Stimulated activated CD4-positive, alpha-beta T cell treated with anti-CD3 and anti-CD28 coated beads, Interleukin-4, amount 100 ng/mL, for 1 hour (primary cell): ENCODE data around the gene FGD6.
"Not testable (repeated sequence)": the region's sequence is repeated elsewhere in the genome, so short reads cannot be mapped to it uniquely, and the experiment has no call there.

Experiments used
- DNase-seq: peaks from one replicate; pipeline ENCODE4 v3.0.0-alpha.2; 2020

FGD6 gene

GRCh38 chr12:95118138-95118787 lies 99.0 kb downstream of the FGD6 start:
- DNase-seq = no peak

DNA sequence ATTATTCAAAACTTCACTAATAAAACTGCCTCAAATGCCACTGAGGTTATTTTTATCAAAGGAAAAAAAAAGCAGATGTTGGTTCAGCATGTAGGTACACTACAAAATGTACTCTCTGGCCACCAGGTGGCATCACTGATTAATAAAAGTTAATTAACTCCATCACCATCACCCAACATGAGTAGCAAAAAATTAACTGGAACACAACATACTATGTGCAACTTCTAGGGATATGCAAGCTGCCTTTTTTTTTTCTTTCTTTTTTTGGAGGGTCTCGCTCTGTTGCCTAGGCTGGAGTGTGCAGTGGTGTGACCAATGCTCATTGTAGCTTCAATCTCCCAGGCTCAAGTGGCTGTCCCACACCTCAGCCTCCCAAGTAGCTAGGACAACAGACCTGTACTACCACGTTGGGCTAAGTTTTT lies 100.1 kb downstream of the FGD6 start:
- DNase-seq = peak; percentile 49

GRCh38 chr12:95116773-95117172 lies 100.5 kb downstream of the FGD6 start:
- no peak for DNase-seq

DNA sequence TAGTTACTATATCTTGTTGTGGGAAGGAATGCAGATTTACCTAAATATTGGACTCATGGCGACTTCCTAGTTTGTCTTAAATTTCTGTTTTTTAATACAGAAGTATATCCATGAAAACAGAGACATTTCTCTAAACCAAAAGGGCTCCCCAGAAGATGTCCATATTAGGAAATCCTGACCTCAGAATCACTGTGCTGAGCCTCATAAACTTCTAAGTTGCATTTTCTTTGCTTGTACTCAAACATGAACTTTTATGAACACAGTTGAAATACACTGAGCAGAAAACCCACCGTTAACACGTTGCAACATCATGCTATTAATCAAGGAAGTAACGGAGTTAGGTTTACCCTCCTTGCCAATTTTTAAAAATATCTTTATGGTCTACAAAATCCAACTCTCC lies 100.9 kb downstream of the FGD6 start:
- DNase-seq = no peak

- DNase-seq = no peak
Measured at GRCh38 chr12:95115641-95116040, 101.6 kb downstream of the FGD6 start.

- DNase-seq = no peak
Measured at GRCh38 chr12:95114766-95115405, 102.4 kb downstream of the FGD6 start.

GRCh38 chr12:95107362-95107761 lies 109.9 kb downstream of the FGD6 start:
- no peak for DNase-seq

GRCh38 chr12:95105540-95105939 lies 111.7 kb downstream of the FGD6 start:
- DNase-seq = no peak

DNA sequence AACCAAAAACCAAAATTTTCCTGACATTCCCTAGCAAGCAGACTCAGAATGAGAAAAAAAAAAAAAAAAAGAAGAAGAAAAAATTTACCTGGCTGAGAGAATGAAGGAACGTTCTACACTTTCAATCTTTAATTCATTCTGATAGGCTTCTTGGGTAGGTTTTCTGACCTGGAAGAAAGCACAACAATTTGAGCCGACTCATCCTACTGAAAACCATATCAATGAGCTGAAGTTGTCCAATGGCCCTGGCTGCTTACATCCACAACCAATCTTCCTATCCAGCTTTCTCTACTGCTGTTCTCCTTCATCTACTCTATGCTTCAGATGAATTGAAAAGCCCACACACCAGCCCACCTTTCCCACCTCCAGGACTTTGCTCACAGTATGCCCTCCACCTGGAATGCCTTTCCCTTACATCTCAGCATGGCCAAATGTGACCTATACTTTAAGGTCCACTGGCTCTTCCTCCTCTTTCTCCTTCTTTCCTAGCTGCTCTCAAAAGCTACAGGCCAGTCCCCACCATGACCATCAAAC lies 112.3 kb downstream of the FGD6 start:
- DNase-seq = no peak

DNA sequence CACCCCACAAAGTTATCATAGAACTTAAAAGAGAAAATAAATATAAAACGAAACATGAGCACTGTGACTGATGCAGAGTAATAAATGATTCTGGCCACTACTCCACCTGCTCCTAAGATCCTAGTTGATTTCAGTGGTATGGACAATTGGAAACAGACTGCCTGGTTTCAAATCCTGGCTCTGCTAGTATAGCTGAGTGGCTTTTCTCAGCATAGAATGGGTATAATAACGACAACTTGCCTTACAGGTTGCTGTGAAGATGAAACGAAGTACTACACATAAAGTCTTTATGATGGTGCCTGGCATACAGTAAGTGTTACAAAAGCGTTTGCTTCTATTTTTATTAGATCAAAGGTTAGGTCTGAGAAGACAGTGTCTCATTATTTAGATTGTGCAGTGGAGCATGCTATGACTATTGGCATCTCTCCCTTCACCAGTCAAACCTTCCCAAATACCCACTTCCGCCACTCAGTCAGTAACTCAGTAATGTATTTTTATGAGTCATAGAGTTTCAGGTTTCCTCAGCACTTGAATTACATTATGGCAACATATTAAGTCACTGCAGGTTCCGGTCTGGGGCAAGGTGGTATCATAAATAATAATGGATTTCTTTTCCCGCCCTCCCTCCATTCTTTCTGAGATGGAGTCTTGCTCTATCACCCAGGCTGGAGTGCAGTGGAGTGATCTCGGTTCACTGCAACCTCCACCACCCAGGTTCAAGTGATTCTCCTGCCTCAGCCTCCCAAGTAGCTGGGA lies 114.2 kb downstream of the FGD6 start:
- DNase-seq = peak; percentile 3

DNA sequence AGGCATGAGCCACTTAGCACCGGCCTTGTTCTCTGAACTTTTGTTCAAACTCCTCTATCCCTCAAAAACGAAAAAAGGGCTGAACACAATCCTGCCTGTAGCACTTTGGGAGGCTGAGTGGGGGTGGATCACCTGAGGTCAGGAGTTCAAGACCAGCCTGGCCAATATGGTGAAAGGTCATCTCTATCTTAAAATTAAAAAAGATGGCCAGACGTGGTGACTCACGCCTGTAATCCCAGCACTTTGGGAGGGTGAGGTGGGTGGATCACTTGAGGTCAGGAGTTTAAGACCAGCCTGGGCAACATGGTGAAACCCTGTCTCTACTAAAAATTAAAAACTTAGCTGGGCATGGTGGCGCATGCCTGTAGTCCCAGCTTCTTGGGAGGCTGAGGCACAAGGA lies 115.3 kb downstream of the FGD6 start:
- DNase-seq = not testable (repeated sequence)

- no peak for DNase-seq
Measured at GRCh38 chr12:95100264-95101190, 116.7 kb downstream of the FGD6 start.

GRCh38 chr12:95099270-95099790 lies 117.9 kb downstream of the FGD6 start:
- DNase-seq = no peak

DNA sequence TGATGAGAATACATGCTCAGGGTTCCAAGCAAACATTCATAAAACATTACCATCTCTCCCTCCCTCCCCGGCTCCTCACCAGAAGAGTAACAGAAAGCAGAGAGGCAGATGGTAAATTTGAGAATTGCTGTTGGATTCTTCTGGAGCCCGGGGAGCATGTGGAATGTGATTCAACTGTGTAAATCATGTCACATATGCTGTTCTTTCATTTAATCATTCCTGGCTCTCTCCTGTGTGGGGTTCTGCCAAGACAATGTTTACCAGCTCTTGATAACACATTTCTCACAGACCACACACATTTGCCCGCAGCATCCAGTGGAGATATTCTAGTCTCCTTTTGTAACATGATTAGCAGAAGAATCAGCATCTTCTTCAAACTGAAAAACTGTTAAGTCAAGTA lies 120.4 kb downstream of the FGD6 start:
- no peak for DNase-seq

- no peak for DNase-seq
Measured at GRCh38 chr12:95096378-95096777, 120.9 kb downstream of the FGD6 start.

GRCh38 chr12:95095866-95096265 lies 121.4 kb downstream of the FGD6 start:
- not testable (repeated sequence) for DNase-seq

DNA sequence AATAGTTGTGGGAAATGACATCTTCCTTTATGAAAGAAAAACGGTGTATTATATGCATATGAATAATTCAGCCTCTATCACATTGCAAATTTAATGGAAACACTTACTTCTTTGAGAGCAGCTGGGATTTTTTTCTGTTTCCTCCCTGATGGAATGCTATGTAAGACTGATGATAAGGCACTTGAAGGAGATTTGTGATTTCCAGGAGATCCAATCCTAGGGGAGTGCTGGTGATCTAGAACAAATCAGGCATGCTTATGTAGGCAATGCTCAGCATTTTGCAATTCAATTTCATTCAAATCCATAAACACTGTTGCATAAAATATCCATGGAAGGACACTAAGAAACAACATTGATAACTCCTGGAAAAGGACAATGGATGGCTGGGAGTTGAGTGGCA lies 127.8 kb downstream of the FGD6 start:
- no peak for DNase-seq

- no peak for DNase-seq
Measured at GRCh38 chr12:95088379-95088778, 128.9 kb downstream of the FGD6 start.

DNA sequence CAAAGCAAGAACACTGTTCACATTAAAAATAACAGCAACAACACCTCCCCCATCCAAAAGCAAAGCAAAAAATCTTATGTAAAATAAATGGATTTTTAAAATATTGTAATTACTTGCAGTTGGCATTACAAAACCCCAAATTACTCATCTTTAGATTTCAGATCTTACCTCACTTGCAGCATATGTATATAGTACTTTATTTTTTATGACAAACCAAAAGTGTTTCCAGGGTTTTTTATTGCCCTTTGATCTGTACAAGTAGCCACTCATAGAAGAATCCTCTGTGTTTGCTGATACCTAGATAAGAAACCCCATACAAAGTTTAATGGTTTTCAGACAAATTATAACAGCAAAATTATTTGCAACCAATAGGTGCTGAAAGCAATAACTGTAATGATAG lies 131.7 kb downstream of the FGD6 start:
- DNase-seq = no peak

DNA sequence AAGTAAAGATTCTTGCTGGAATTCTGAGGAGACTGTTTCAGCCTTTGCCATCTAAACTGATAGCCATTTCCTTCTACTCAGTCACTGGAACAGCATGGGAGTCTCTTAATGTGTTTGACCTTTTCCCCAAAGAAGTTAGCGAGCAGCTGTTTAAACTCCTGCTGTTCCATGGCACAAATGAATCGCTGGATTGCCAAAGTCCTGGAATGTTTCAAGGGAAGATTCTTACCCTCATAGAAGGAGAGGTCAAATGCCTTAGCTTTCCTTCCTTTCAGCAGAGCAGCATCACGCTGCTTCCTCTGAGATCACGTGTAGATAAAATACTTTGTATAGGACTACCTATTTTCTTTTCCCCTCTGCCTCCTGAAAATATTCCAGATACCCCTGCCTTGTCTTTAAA lies 133.3 kb downstream of the FGD6 start:
- DNase-seq = no peak

GRCh38 chr12:95083471-95083870 lies 133.8 kb downstream of the FGD6 start:
- DNase-seq = no peak

- DNase-seq = no peak
Measured at GRCh38 chr12:95077341-95077740, 139.9 kb downstream of the FGD6 start.

GRCh38 chr12:95074766-95075165 lies 142.5 kb downstream of the FGD6 start:
- no peak for DNase-seq
